Measurements from ENCODE around the gene NPY4R. TPM values are rescaled to one million over a fixed set of nuclear protein-coding genes. Genes with fewer than 3 reads are reported as not detected.
"Not testable (repeated sequence)": the region's sequence is repeated elsewhere in the genome, so short reads cannot be mapped to it uniquely, and the experiment has no call there.

Gene NPY4R
- total RNA-seq, 1 experiment from 2014 or later, result not detected

DNA sequence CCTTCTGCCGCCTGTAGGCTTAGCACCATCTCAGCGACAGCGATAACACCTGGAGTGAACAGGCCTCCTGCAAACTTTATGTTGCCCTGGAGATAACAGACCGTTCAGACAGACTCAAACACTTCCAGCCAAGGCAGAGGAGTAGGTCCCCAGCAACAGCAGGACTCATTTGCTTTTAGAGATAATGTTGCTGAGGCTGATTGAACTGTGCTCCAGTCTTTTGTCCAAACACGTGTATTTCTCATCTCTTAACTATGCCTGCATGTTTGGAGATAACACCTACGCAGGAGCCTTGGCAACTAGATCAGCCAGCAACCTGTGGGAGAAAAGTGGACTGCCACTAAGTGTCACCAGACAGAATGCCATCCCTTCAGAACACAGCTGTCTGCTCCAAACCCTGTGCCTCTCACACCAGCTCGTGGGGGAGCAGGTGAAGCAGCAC, 23.9 kb downstream of the NPY4R start:
- H3K4me2 ChIP-seq (ENCODE audit: insufficient read depth, insufficient read length, low read length); DNase-seq; H3K9ac ChIP-seq (ENCODE audit: extremely low read depth, insufficient read length, low read length); H3K79me1 ChIP-seq (ENCODE audit: insufficient read depth, low read depth, low read length, poor library complexity, severe bottlenecking); H2BK120ac ChIP-seq (ENCODE audit: low read depth, low read length, poor library complexity, severe bottlenecking); H3K27me3 Mint-ChIP-seq (ENCODE audit: low read depth); H3K23ac ChIP-seq (ENCODE audit: insufficient read length, low read depth, low read length); H3K79me2 ChIP-seq (ENCODE audit: insufficient read depth, low read length); H3K4me3 Mint-ChIP-seq; H3K9me3 ChIP-seq (ENCODE audit: control insufficient read depth, low read depth, low read length); H4K8ac ChIP-seq (replicated peaks; ENCODE audit: insufficient read length, low read depth, low read length); H3K23me2 ChIP-seq (ENCODE audit: insufficient read length, low read depth, low read length, poor library complexity, severe bottlenecking); H3K14ac ChIP-seq (ENCODE audit: insufficient read depth, low read length); H2BK5ac ChIP-seq (ENCODE audit: insufficient read length, low read length); H3K4me1 Mint-ChIP-seq; H4K20me1 ChIP-seq (ENCODE audit: control insufficient read depth, insufficient read depth, insufficient read length); H2AFZ ChIP-seq (ENCODE audit: low read length); H2BK12ac ChIP-seq (ENCODE audit: insufficient read length, low read depth, low read length); H3K27me3 ChIP-seq (ENCODE audit: insufficient read depth, low read length); H3K27ac ChIP-seq (ENCODE audit: insufficient read length, low read depth, low read length); H3K4ac ChIP-seq (ENCODE audit: low read depth, low read length); H4K91ac ChIP-seq (ENCODE audit: insufficient read length, low read depth, low read length); H4K5ac ChIP-seq (ENCODE audit: insufficient read length, low read depth, low read length); H3K4me1 ChIP-seq (ENCODE audit: insufficient read depth, low read length); H2BK15ac ChIP-seq (ENCODE audit: low read depth, low read length); H2AK5ac ChIP-seq (ENCODE audit: insufficient read length, low read length); H3K27ac Mint-ChIP-seq; H3K36me3 Mint-ChIP-seq (ENCODE audit: insufficient read depth in 1 of 3, low read depth in 3 of 3); H3K9me3 Mint-ChIP-seq; H3T11ph ChIP-seq (ENCODE audit: low read length); H3K56ac ChIP-seq (ENCODE audit: insufficient read length, low read depth, low read length); H3K18ac ChIP-seq (ENCODE audit: insufficient read length, low read depth, low read length); H2BK20ac ChIP-seq (ENCODE audit: low read depth, low read length, poor library complexity, severe bottlenecking): not testable (repeated sequence)
- no CpG with 5 or more reads among the region's 7 CpGs for WGBS (ENCODE audit: extremely low coverage, insufficient read length, low lambda C conversion rate)

DNA sequence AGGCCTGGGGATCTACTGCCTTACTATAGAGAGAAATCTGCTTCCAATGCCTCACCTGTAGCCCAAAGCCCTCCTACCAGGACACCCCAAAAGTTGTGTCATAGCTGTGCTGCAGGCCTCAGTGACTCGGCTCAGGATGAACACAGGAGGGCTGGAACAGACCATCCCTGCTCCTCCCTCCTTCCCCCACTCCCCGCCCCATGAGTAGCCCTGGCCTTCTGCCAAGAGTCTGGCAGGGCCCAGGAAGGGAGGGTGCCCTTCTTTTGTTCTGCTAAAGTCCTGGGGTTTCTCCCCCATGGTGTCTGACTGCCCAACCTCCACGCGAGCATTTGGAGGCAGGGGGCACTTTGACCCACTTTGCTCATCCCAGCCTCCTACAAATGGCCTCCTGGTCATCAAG, 24.8 kb downstream of the NPY4R start:
- not testable (repeated sequence) for H3K56ac ChIP-seq (ENCODE audit: insufficient read length, low read depth, low read length); H3K4me1 ChIP-seq (ENCODE audit: insufficient read depth, low read length); H3K4me1 Mint-ChIP-seq; H3K14ac ChIP-seq (ENCODE audit: insufficient read depth, low read length); H3T11ph ChIP-seq (ENCODE audit: low read length); H3K9me3 ChIP-seq (ENCODE audit: control insufficient read depth, low read depth, low read length); H3K23me2 ChIP-seq (ENCODE audit: insufficient read length, low read depth, low read length, poor library complexity, severe bottlenecking); H3K9me3 Mint-ChIP-seq; H3K4me3 Mint-ChIP-seq; H2AK5ac ChIP-seq (ENCODE audit: insufficient read length, low read length); H4K8ac ChIP-seq (replicated peaks; ENCODE audit: insufficient read length, low read depth, low read length); H2BK5ac ChIP-seq (ENCODE audit: insufficient read length, low read length); H4K20me1 ChIP-seq (ENCODE audit: control insufficient read depth, insufficient read depth, insufficient read length); H2BK20ac ChIP-seq (ENCODE audit: low read depth, low read length, poor library complexity, severe bottlenecking); H3K4me2 ChIP-seq (ENCODE audit: insufficient read depth, insufficient read length, low read length); H2BK12ac ChIP-seq (ENCODE audit: insufficient read length, low read depth, low read length); H3K4ac ChIP-seq (ENCODE audit: low read depth, low read length); H3K79me1 ChIP-seq (ENCODE audit: insufficient read depth, low read depth, low read length, poor library complexity, severe bottlenecking); H3K79me2 ChIP-seq (ENCODE audit: insufficient read depth, low read length); H4K91ac ChIP-seq (ENCODE audit: insufficient read length, low read depth, low read length); H2BK120ac ChIP-seq (ENCODE audit: low read depth, low read length, poor library complexity, severe bottlenecking); H3K9ac ChIP-seq (ENCODE audit: extremely low read depth, insufficient read length, low read length); DNase-seq; H3K23ac ChIP-seq (ENCODE audit: insufficient read length, low read depth, low read length); H2AFZ ChIP-seq (ENCODE audit: low read length); H3K36me3 Mint-ChIP-seq (ENCODE audit: insufficient read depth in 1 of 3, low read depth in 3 of 3); H3K27ac ChIP-seq (ENCODE audit: insufficient read length, low read depth, low read length); H3K27me3 ChIP-seq (ENCODE audit: insufficient read depth, low read length); H3K18ac ChIP-seq (ENCODE audit: insufficient read length, low read depth, low read length); H3K27ac Mint-ChIP-seq; H4K5ac ChIP-seq (ENCODE audit: insufficient read length, low read depth, low read length); H3K27me3 Mint-ChIP-seq (ENCODE audit: low read depth); H2BK15ac ChIP-seq (ENCODE audit: low read depth, low read length)
- no CpG with 5 or more reads among the region's 4 CpGs for WGBS (ENCODE audit: extremely low coverage, insufficient read length, low lambda C conversion rate)

Data from H9 (cell line).